ENCODE results near the gene ZNF460.

GRCh38 chr19:57321751-57322150, 41.5 kb downstream of the ZNF460 start:
- no peak for TF ChIP-seq CTCF (IDR thresholded peaks at IDR 0.05; ENCODE audit: low read length)
- TF ChIP-seq EZH2 (optimal IDR thresholded peaks at IDR 0.05; ENCODE audit: low read depth, low read length) = no peak
- no peak for TF ChIP-seq EZH2phosphoT487 (IDR thresholded peaks at IDR 0.05; ENCODE audit: low read length)
